HepG2 (cell line): Measurements from ENCODE around the gene CSNK1D. TPM values are rescaled to one million over a fixed set of nuclear protein-coding genes. Genes with fewer than 3 reads are reported as not detected.

Experiments used
- AHR ChIP-seq: IDR thresholded peaks from 2 replicates; pipeline ENCODE4 v1.6.1; 2018; ENCODE audit warnings: missing genetic modification reagents, missing compliant biosample characterization
- BHLHE40 ChIP-seq: IDR thresholded peaks from 2 replicates; pipeline ENCODE4 v1.6.1; 2011; ENCODE audit warnings: low read length, improper control_type of control experiment
- HMGA1 ChIP-seq: sonication (generic); formaldehyde crosslinking; conservative IDR thresholded peaks from 2 replicates; pipeline ENCODE4 v1.4.0; 2020; ENCODE audit warnings: missing genetic modification reagents
- HNF4G ChIP-seq, 2 experiments: sonication (generic) in 1 of 2; formaldehyde crosslinking in 1 of 2; IDR thresholded peaks; 2 replicates each; pipeline versions ENCODE4 v1.4.0 to v1.6.1; 2011 to 2020; ENCODE audit warnings: borderline replicate concordance in 2 of 2, low read depth in 2 of 2, mild to moderate bottlenecking in 2 of 2, low read length in 1 of 2, missing genetic modification reagents in 1 of 2, moderate library complexity in 1 of 2
- KAT8 ChIP-seq: IDR thresholded peaks from 2 replicates; pipeline ENCODE4 v1.6.1; 2016; ENCODE audit warnings: missing genetic modification reagents, missing compliant biosample characterization
- KLF13 ChIP-seq: sonication (generic); formaldehyde crosslinking; IDR thresholded peaks from 2 replicates; pipeline ENCODE4 v1.4.0; 2020; ENCODE audit warnings: mild to moderate bottlenecking, missing genetic modification reagents
- NFKB2 ChIP-seq: sonication (generic); formaldehyde crosslinking; IDR thresholded peaks from 2 replicates; pipeline ENCODE4 v1.4.0; 2020; ENCODE audit warnings: missing genetic modification reagents, borderline replicate concordance
- NR2F6 ChIP-seq, 2 experiments: IDR thresholded peaks; 2 replicates each; pipeline ENCODE4 v1.6.1; 2016; ENCODE audit warnings: antibody characterized with exemption in 1 of 2, mild to moderate bottlenecking in 1 of 2
- NR3C1 ChIP-seq: sonication (generic); formaldehyde crosslinking; IDR thresholded peaks from 2 replicates; pipeline ENCODE4 v1.4.0; 2020; ENCODE audit warnings: missing genetic modification reagents
- SOX5 ChIP-seq: IDR thresholded peaks from 2 replicates; pipeline ENCODE4 v1.6.1; 2016; ENCODE audit warnings: borderline replicate concordance
- ZBTB20 ChIP-seq: sonication (generic); formaldehyde crosslinking; IDR thresholded peaks from 2 replicates; pipeline ENCODE4 v1.8.1; 2023; ENCODE audit warnings: missing genetic modification reagents, low read depth, mild to moderate bottlenecking, borderline replicate concordance
- ZMYM4 ChIP-seq: sonication (generic); formaldehyde crosslinking; IDR thresholded peaks from 2 replicates; pipeline ENCODE4 v1.8.1; 2023; ENCODE audit warnings: mild to moderate bottlenecking, missing genetic modification reagents
- ZNF329 ChIP-seq: sonication (generic); formaldehyde crosslinking; IDR thresholded peaks from 2 replicates; pipeline ENCODE4 v1.9.0; 2021; ENCODE audit warnings: low read depth, mild to moderate bottlenecking, missing genetic modification reagents
- ZNF441 ChIP-seq: sonication (generic); formaldehyde crosslinking; IDR thresholded peaks from 2 replicates; pipeline ENCODE4 v1.7.0; 2021; ENCODE audit warnings: missing genetic modification reagents, borderline replicate concordance
- ZNF501 ChIP-seq: sonication (generic); formaldehyde crosslinking; IDR thresholded peaks from 2 replicates; pipeline ENCODE4 v1.5.1; 2020; ENCODE audit warnings: mild to moderate bottlenecking, moderate library complexity, missing genetic modification reagents
- ZNF83 ChIP-seq: sonication (generic); formaldehyde crosslinking; IDR thresholded peaks from 2 replicates; pipeline ENCODE4 v1.4.0; 2020; ENCODE audit warnings: missing genetic modification reagents, mild to moderate bottlenecking, borderline replicate concordance
- ZSCAN25 ChIP-seq: sonication (generic); formaldehyde crosslinking; IDR thresholded peaks from 2 replicates; pipeline ENCODE4 v1.8.0; 2022; ENCODE audit warnings: mild to moderate bottlenecking, missing genetic modification reagents
- polyA plus RNA-seq, 8 experiments: library from polyadenylated mRNA; depleted of rRNA in 3 of 8; stranded (reverse) in 7 of 8; unstranded in 1 of 8; fragments of >200 nt; fragmentation: Illumina TruSeq in 4 of 8; extraction: Trizol in 4 of 8; gene quantifications; 2 replicates each; pipeline versions ENCODE4 v1.2.1 to v1.2.3, GENCODE V29; 2011 to 2016; ENCODE audit warnings: low read depth in 4 of 8, missing spikeins in 1 of 8, mixed read lengths in 1 of 8; ENCODE audit not compliant: insufficient read depth in 1 of 8
- total RNA-seq, 5 experiments: library from RNA; depleted of rRNA; stranded (reverse); fragments of >200 nt; fragmentation: Illumina TruSeq; extraction: Trizol; gene quantifications; 2 replicates each; pipeline ENCODE4 v1.2.3, GENCODE V29; 2016; ENCODE audit warnings: low read depth in 1 of 5
- TF ChIP-seq, protein P1 (sequence below): sonication (generic); formaldehyde crosslinking; IDR thresholded peaks from 2 replicates; pipeline ENCODE4 v1.9.0; 2021; ENCODE audit warnings: missing genetic modification reagents, borderline replicate concordance
- TF ChIP-seq, protein P2 (sequence below): IDR thresholded peaks from 2 replicates; pipeline ENCODE4 v1.6.1; 2016; ENCODE audit warnings: missing compliant biosample characterization, missing genetic modification reagents, borderline replicate concordance
- TF ChIP-seq, protein P3 (sequence below): fragments of 450-650 bp; IDR thresholded peaks from 2 replicates; pipeline ENCODE4 v1.6.1; 2016
- TF ChIP-seq, protein P4 (sequence below): sonication (generic); formaldehyde crosslinking; IDR thresholded peaks from 2 replicates; pipeline ENCODE4 v1.4.0; 2020; ENCODE audit warnings: missing genetic modification reagents
- TF ChIP-seq, protein P5 (sequence below): IDR thresholded peaks from 2 replicates; pipeline ENCODE4 v1.6.1; 2016

Gene CSNK1D
- total and polyA plus RNA-seq, 2 of the 13 experiments (the other 11 are each of a cell fraction or from before 2014, with no cell fraction given): 31.5 to 128 TPM

DNA sequence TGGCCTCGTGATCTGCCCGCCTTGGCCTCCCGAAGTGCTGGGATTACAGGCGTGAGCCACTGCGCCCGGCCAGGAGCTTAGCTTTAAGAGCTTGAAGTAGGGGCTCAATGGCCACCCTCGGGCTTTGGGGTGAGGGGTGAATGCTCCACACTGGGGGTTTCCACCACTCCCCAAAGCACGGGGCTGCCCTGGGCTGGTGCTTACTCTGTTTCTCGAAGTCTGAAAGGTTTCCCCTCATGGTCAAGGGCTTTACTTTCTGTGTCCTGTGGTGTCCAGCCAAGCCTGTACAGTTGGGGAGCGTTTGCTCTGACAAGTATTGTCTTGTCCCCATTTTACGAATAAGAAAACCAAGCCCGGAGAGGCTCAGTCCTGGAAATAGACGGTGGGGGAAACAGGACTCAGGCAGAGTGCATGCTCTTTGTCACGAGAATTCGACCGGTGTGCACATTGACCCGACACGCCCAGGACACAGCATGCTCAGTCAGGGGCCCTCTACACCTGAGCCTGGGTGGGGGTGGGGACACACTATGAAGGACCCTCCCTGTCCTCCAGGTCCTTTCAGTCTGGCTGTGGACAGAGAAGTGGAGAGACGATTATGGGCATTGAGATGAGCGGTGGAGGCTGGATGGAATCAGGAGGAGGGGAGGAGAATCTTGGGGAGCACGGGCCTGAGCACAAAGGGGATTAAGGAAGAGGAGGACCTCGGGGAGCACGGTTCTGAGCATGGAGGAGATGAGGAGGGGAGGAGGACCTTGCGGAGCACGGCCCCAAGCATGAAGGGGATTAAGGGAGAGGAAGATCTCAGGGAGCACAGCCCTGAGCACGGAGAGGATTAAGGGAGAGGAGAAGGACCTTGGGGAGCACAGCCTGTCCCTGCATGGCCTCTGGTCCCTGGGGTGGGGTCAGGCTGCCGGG, 36.4 kb upstream of the CSNK1D start (continued):
- TF ChIP-seq, protein P1, sequence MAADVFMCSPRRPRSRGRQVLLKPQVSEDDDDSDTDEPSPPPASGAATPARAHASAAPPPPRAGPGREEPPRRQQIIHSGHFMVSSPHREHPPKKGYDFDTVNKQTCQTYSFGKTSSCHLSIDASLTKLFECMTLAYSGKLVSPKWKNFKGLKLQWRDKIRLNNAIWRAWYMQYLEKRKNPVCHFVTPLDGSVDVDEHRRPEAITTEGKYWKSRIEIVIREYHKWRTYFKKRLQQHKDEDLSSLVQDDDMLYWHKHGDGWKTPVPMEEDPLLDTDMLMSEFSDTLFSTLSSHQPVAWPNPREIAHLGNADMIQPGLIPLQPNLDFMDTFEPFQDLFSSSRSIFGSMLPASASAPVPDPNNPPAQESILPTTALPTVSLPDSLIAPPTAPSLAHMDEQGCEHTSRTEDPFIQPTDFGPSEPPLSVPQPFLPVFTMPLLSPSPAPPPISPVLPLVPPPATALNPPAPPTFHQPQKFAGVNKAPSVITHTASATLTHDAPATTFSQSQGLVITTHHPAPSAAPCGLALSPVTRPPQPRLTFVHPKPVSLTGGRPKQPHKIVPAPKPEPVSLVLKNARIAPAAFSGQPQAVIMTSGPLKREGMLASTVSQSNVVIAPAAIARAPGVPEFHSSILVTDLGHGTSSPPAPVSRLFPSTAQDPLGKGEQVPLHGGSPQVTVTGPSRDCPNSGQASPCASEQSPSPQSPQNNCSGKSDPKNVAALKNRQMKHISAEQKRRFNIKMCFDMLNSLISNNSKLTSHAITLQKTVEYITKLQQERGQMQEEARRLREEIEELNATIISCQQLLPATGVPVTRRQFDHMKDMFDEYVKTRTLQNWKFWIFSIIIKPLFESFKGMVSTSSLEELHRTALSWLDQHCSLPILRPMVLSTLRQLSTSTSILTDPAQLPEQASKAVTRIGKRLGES: no peak
- TF ChIP-seq, protein P2, sequence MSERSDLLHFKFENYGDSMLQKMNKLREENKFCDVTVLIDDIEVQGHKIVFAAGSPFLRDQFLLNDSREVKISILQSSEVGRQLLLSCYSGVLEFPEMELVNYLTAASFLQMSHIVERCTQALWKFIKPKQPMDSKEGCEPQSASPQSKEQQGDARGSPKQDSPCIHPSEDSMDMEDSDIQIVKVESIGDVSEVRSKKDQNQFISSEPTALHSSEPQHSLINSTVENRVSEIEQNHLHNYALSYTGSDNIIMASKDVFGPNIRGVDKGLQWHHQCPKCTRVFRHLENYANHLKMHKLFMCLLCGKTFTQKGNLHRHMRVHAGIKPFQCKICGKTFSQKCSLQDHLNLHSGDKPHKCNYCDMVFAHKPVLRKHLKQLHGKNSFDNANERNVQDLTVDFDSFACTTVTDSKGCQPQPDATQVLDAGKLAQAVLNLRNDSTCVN (CRISPR knock-in tag): 0 out of 2 replicates have a peak, but pooled peaks have one; percentile 16
- no peak for TF ChIP-seq ZNF83 (CRISPR knock-in tag)
- TF ChIP-seq, protein P3, sequence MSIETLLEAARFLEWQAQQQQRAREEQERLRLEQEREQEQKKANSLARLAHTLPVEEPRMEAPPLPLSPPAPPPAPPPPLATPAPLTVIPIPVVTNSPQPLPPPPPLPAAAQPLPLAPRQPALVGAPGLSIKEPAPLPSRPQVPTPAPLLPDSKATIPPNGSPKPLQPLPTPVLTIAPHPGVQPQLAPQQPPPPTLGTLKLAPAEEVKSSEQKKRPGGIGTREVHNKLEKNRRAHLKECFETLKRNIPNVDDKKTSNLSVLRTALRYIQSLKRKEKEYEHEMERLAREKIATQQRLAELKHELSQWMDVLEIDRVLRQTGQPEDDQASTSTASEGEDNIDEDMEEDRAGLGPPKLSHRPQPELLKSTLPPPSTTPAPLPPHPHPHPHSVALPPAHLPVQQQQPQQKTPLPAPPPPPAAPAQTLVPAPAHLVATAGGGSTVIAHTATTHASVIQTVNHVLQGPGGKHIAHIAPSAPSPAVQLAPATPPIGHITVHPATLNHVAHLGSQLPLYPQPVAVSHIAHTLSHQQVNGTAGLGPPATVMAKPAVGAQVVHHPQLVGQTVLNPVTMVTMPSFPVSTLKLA: peak; percentile 17; the same call in 1 of the 2 replicates
- peak; percentile 61; the same call in 1 of the 2 replicates for TF ChIP-seq ZMYM4 (CRISPR knock-in tag)
- no peak for TF ChIP-seq NR3C1 (CRISPR knock-in tag)
- TF ChIP-seq KAT8 (CRISPR knock-in tag): peak; percentile 63
- TF ChIP-seq, protein P4, sequence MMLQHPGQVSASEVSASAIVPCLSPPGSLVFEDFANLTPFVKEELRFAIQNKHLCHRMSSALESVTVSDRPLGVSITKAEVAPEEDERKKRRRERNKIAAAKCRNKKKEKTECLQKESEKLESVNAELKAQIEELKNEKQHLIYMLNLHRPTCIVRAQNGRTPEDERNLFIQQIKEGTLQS: no peak
- peak; percentile 39; the same call in 1 of the 2 replicates for TF ChIP-seq NR2F6 (IDR thresholded peaks at IDR 0.05)
- peak; percentile 50; the same call in 1 of the 2 replicates for TF ChIP-seq NR2F6 (CRISPR knock-in tag; IDR thresholded peaks at IDR 0.05)
- no peak for TF ChIP-seq ZNF501 (CRISPR knock-in tag)
- 0 out of 2 replicates have a peak, but pooled peaks have one; percentile 20 for TF ChIP-seq KLF13
- TF ChIP-seq NFKB2 (CRISPR knock-in tag): peak; percentile 36; the same call in 1 of the 2 replicates
- TF ChIP-seq, protein P5, sequence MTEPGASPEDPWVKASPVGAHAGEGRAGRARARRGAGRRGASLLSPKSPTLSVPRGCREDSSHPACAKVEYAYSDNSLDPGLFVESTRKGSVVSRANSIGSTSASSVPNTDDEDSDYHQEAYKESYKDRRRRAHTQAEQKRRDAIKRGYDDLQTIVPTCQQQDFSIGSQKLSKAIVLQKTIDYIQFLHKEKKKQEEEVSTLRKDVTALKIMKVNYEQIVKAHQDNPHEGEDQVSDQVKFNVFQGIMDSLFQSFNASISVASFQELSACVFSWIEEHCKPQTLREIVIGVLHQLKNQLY (CRISPR knock-in tag): no peak; the same call in 1 of the 2 replicates
- TF ChIP-seq SOX5 (CRISPR knock-in tag): peak; percentile 26; the same call in 1 of the 2 replicates
- TF ChIP-seq HNF4G (IDR thresholded peaks at IDR 0.05; ENCODE audit: borderline replicate concordance, low read depth, low read length): peak; percentile 95
- TF ChIP-seq HNF4G (CRISPR knock-in tag; IDR thresholded peaks at IDR 0.05; ENCODE audit: borderline replicate concordance, low read depth): peak; percentile 61; the same call in 1 of the 2 replicates
- TF ChIP-seq ZSCAN25 (CRISPR knock-in tag): 0 out of 2 replicates have a peak, but pooled peaks have one; percentile 31
- TF ChIP-seq ZBTB20 (CRISPR knock-in tag): peak; percentile 73; the same call in 1 of the 2 replicates
- TF ChIP-seq BHLHE40: peak; percentile 51
- 0 out of 2 replicates have a peak, but pooled peaks have one; percentile 26 for TF ChIP-seq AHR
- no peak for TF ChIP-seq ZNF329
- TF ChIP-seq HMGA1 (CRISPR knock-in tag): no peak
- peak; percentile 21; the same call in 1 of the 2 replicates for TF ChIP-seq ZNF441 (CRISPR knock-in tag)
